Loucy (cell line): ENCODE data around the gene NRG2.

Experiments
- EZH2phosphoT487 ChIP-seq: fragments of 200-600 bp; IDR thresholded peaks from 2 replicates; pipeline ENCODE4 v1.6.1; 2018; ENCODE audit warnings: antibody characterized with exemption, mild to moderate bottlenecking, moderate library complexity, borderline replicate concordance
- TF ChIP-seq, protein P1 (sequence below): fragments of 200-600 bp; sonication (generic); conservative IDR thresholded peaks from 2 replicates; pipeline ENCODE4 v1.5.1; 2014; ENCODE audit warnings: mild to moderate bottlenecking, antibody characterized with exemption, low read length

DNA sequence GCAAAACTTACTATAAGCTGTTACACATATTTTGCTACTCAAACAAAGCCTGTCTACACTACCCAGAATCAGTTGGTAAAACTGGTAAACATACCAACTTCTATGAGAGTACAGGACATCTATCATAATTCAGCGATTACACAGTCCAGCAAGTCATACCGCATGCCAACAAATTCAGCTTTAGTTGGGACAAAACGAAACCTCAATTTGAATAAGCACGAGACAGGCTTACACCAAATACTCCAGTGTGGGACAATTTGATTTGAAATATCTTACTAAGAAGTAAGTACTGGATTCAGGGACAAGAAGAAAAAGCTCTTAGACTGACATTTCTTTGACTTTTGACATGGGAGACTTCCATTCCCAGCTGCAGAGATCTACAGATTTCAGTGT, 2.0 kb downstream of the NRG2 start:
- TF ChIP-seq, protein P1, sequence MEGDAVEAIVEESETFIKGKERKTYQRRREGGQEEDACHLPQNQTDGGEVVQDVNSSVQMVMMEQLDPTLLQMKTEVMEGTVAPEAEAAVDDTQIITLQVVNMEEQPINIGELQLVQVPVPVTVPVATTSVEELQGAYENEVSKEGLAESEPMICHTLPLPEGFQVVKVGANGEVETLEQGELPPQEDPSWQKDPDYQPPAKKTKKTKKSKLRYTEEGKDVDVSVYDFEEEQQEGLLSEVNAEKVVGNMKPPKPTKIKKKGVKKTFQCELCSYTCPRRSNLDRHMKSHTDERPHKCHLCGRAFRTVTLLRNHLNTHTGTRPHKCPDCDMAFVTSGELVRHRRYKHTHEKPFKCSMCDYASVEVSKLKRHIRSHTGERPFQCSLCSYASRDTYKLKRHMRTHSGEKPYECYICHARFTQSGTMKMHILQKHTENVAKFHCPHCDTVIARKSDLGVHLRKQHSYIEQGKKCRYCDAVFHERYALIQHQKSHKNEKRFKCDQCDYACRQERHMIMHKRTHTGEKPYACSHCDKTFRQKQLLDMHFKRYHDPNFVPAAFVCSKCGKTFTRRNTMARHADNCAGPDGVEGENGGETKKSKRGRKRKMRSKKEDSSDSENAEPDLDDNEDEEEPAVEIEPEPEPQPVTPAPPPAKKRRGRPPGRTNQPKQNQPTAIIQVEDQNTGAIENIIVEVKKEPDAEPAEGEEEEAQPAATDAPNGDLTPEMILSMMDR = no peak
- no peak for TF ChIP-seq EZH2phosphoT487
